HCT116 (cell line): ENCODE results near the gene DPF1. TPM values are rescaled to one million over a fixed set of nuclear protein-coding genes. Genes with fewer than 3 reads are reported as not detected.
"Not testable (repeated sequence)": the region's sequence is repeated elsewhere in the genome, so short reads cannot be mapped to it uniquely, and the experiment has no call there.

Experiments
- ATAC-seq: fragments of 200-7000 bp; cut with Tn5 transposase; 2 replicates; pipeline ENCODE4 v1.9.1; 2020; ENCODE audit warnings: mild to moderate bottlenecking, moderate library complexity
- BruUV-seq: library from RNA; stranded (reverse); fragments of 400-500 nt; replicated peaks from 2 replicates; lab custom pipeline; 2021; lab: Mats Ljungman, UMichigan
- CTCF ChIA-PET: fragments of 300-600 bp; sonication (Branson Sonifier 250); formaldehyde crosslinking; loops from one replicate; lab custom pipeline; 2021; ENCODE audit warnings: antibody characterized with exemption; lab: Charles Lee
- POLR2A ChIA-PET: fragments of 300-600, 350-600 bp; sonication (Branson Sonifier 250); formaldehyde crosslinking; loops from one replicate; lab custom pipeline; 2021; ENCODE audit warnings: antibody characterized with exemption; lab: Charles Lee
- RAD21 ChIA-PET, 2 experiments: fragments of 300-600 bp; sonication (Branson Sonifier 250); formaldehyde crosslinking; loops; one replicate each; lab custom pipeline; 2023; ENCODE audit warnings: low total read pairs in 2 of 2; ENCODE audit not compliant: uncharacterized antibody in 2 of 2, unreplicated experiment in 2 of 2, low non-redundant PET in 1 of 2; lab: Charles Lee
- DNase-seq: peaks from one replicate; pipeline ENCODE4 v3.0.0-alpha.2; 2010; ENCODE audit warnings: low read depth, low spot score
- H2AFZ ChIP-seq: fragments of 200-600 bp; shearing (Covaris generic), sonication (generic); 2 replicates; pipeline ENCODE4 v1.6.1; 2017; ENCODE audit warnings: low read depth, mixed run types, mixed read lengths, antibody characterized with exemption, low read length; ENCODE audit not compliant: poor library complexity, severe bottlenecking
- H3K27ac ChIP-seq: 2 replicates; pipeline ENCODE4 v1.5.1; 2012; ENCODE audit warnings: low read depth, low read length
- H3K27me3 ChIP-seq: fragments of 200-600 bp; sonication (generic); 2 replicates; pipeline ENCODE4 v1.6.1; 2016; ENCODE audit warnings: mixed run types, low read length, mixed read lengths; ENCODE audit not compliant: insufficient read depth
- H3K36me3 ChIP-seq, 2 experiments: fragments of 200-500 bp in 1 of 2; fragments of 200-600 bp in 1 of 2; sonication (Bioruptor generic) in 1 of 2; sonication (generic) in 1 of 2; 2 replicates each; pipeline versions ENCODE4 v1.5.1 to v1.6.1; 2014 to 2016; ENCODE audit warnings: low read length in 2 of 2, inconsistent platforms in 1 of 2, mixed read lengths in 1 of 2, mixed run types in 1 of 2; ENCODE audit not compliant: insufficient read depth in 2 of 2, control insufficient read depth in 1 of 2
- H3K4me1 ChIP-seq, 2 experiments: fragments of 200-600 bp in 1 of 2; sonication (generic) in 1 of 2; 2 replicates each; pipeline versions ENCODE4 v1.5.1 to v1.6.1; 2012 to 2017; ENCODE audit warnings: low read length in 2 of 2, inconsistent platforms in 1 of 2, mild to moderate bottlenecking in 1 of 2, mixed read lengths in 1 of 2, mixed run types in 1 of 2, moderate library complexity in 1 of 2; ENCODE audit not compliant: insufficient read depth in 2 of 2, control insufficient read depth in 1 of 2
- H3K4me2 ChIP-seq: fragments of 200-600 bp; sonication (generic); 2 replicates; pipeline ENCODE4 v1.6.1; 2017; ENCODE audit warnings: mixed run types, low read length, mixed read lengths
- H3K4me3 ChIP-seq, 2 experiments: fragments of 200-600 bp in 1 of 2; sonication (generic) in 1 of 2; replicated peaks in 1 of 2; 2 replicates each; pipeline ENCODE4 v1.5.1; 2011 to 2016; ENCODE audit warnings: low read length in 2 of 2, control low read depth in 1 of 2, low read depth in 1 of 2, mild to moderate bottlenecking in 1 of 2, mixed read lengths in 1 of 2, mixed run types in 1 of 2
- H3K79me2 ChIP-seq: fragments of 200-600 bp; sonication (generic); 2 replicates; pipeline ENCODE4 v1.6.1; 2017; ENCODE audit warnings: mild to moderate bottlenecking, mixed run types, low read length, moderate library complexity, mixed read lengths; ENCODE audit not compliant: insufficient read depth
- H3K9ac ChIP-seq: fragments of 200-600 bp; sonication (generic); 2 replicates; pipeline ENCODE4 v1.6.1; 2016; ENCODE audit warnings: low read length, mixed read lengths
- H3K9me2 ChIP-seq: fragments of 200-600 bp; sonication (generic), shearing (Covaris generic); 2 replicates; pipeline ENCODE4 v1.6.1; 2017; ENCODE audit warnings: mixed run types, mild to moderate bottlenecking, moderate library complexity; ENCODE audit not compliant: insufficient read depth
- H3K9me3 ChIP-seq, 2 experiments: fragments of 200-500 bp in 1 of 2; fragments of 200-600 bp in 1 of 2; sonication (Bioruptor generic) in 1 of 2; sonication (generic) in 1 of 2; 2 replicates each; pipeline ENCODE4 v1.6.1; 2014 to 2017; ENCODE audit warnings: low read length in 2 of 2, mixed read lengths in 2 of 2, inconsistent platforms in 1 of 2, low read depth in 1 of 2, mild to moderate bottlenecking in 1 of 2, mixed run types in 1 of 2, moderate library complexity in 1 of 2; ENCODE audit not compliant: control insufficient read depth in 1 of 2, insufficient read depth in 1 of 2
- H4K20me1 ChIP-seq: fragments of 200-600 bp; sonication (generic), shearing (Covaris generic); 2 replicates; pipeline ENCODE4 v1.6.1; 2017; ENCODE audit warnings: mixed run types, mild to moderate bottlenecking, moderate library complexity; ENCODE audit not compliant: insufficient read depth
- CBX3 ChIP-seq: IDR thresholded peaks from 2 replicates; pipeline ENCODE4 v1.6.1; 2012; ENCODE audit warnings: low read depth
- EGR1 ChIP-seq: IDR thresholded peaks from 2 replicates; pipeline ENCODE4 v1.6.1; 2012; ENCODE audit warnings: low read depth
- ELF1 ChIP-seq: IDR thresholded peaks from 2 replicates; pipeline ENCODE4 v1.6.1; 2012; ENCODE audit warnings: low read depth, borderline replicate concordance
- EZH2 ChIP-seq: fragments of 200-600 bp; sonication (generic); IDR thresholded peaks from 2 replicates; pipeline ENCODE4 v1.6.1; 2017; ENCODE audit warnings: antibody characterized with exemption, mixed run types
- FOSL1 ChIP-seq: IDR thresholded peaks from 2 replicates; pipeline ENCODE4 v1.6.1; 2012; ENCODE audit warnings: low read depth
- MAX ChIP-seq: IDR thresholded peaks from 2 replicates; pipeline ENCODE4 v1.6.1; 2012
- POLR2AphosphoS5 ChIP-seq: IDR thresholded peaks from 2 replicates; pipeline ENCODE4 v1.6.1; 2011; ENCODE audit warnings: mild to moderate bottlenecking, low read depth, low read length, moderate library complexity
- TCF7L2 ChIP-seq: IDR thresholded peaks from 2 replicates; pipeline ENCODE4 v1.7.0; 2011; ENCODE audit warnings: borderline replicate concordance, inconsistent platforms; ENCODE audit not compliant: insufficient read depth, insufficient read length; ENCODE audit errors: extremely low read depth
- YY1 ChIP-seq: IDR thresholded peaks from 2 replicates; pipeline ENCODE4 v1.6.1; 2011; ENCODE audit warnings: low read length, low read depth, moderate library complexity, mild to moderate bottlenecking; ENCODE audit not compliant: insufficient replicate concordance; ENCODE audit errors: extremely low read depth
- ZNF274 ChIP-seq: fragments of 200-500 bp; sonication (Bioruptor generic); IDR thresholded peaks from 2 replicates; pipeline ENCODE4 v1.6.1; 2014; ENCODE audit warnings: mild to moderate bottlenecking, low read depth, low read length, inconsistent platforms
- intact Hi-C: fragments of 100-400 bp; cut with micrococcal nuclease; formaldehyde crosslinking; loops from 2 replicates; pipeline ENCODE4 v1.10.0; 2022
- total RNA-seq: library from RNA; stranded (reverse); gene quantifications from one replicate; pipeline ENCODE4 v1.2.1, GENCODE V29; 2021; ENCODE audit not compliant: unreplicated experiment

DPF1 gene
- total RNA-seq, 1 experiment from 2014 or later, result 9.7 TPM

DNA sequence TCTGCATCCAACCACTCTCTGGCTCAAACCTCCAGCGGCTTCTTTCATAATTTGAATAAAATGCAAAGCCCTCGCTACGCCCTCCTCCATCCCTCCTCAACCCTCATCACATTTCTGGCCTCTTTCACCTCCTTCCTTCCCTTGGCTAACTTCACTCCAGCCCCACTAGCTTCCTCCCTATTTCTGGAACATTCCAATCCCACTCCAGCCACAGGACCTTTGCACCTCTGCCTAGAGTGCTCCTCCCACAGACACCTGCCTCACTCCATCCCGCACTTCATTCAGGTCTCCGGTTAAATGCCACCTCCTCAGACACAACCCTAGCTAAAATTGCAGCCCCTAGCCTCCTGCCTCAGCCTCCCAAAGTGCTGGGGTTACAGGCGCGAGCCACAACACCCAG lies 7.9 kb upstream of the DPF1 start:
- CTCF ChIA-PET, result interaction anchor here (1.4 to 2.7 kb wide), 2 partner anchors 170 to 330 kb away, joined by 4 to 10 read pairs; partner anchors contain the start of gene FAM98C
- no peaks in the 10 kb centered on the region for H3K9me3 ChIP-seq
- H3K4me2 ChIP-seq, result no peak overlapping the region
- RAD21 ChIA-PET, result no interaction called here
- no TSS peak for BruUV-seq
- no peak overlapping the region for H3K9ac ChIP-seq
- intact Hi-C loops, result loop anchor here (5.0 kb wide), 1 partner anchor 170 kb away; the partner anchor contains the start of gene FAM98C
- TF ChIP-seq EGR1, result no peak
- no peak for TF ChIP-seq EZH2
- no peak for TF ChIP-seq FOSL1
- TF ChIP-seq YY1, result no peak
- TF ChIP-seq ELF1, result no peak
- TF ChIP-seq MAX, result no peak
- no peak for TF ChIP-seq ZNF274
- no peak for TF ChIP-seq POLR2AphosphoS5
- TF ChIP-seq TCF7L2, result no peak
- no peak for TF ChIP-seq CBX3
- TF ChIP-seq, all 23 proteins: peak for 0
- no peak for DNase-seq
- Histone ChIP-seq H3K9me2 (no peaks in the 10 kb centered on the region), H3K4me1 (peaks cover 4 to 19% of the 10 kb centered on the region in 2 experiments; a peak in 3 of 4 replicates), H3K27me3 (no peaks in the 10 kb centered on the region), H2AFZ (no peak overlapping the region), H3K36me3 (no peaks in the 10 kb centered on the region), H3K27ac (no peak overlapping the region), H3K79me2 (no peaks in the 10 kb centered on the region), H4K20me1 (no peaks in the 10 kb centered on the region), H3K4me3 (no peak overlapping the region)
- POLR2A ChIA-PET, result no interaction called here
- ATAC-seq, result no peak

DNA sequence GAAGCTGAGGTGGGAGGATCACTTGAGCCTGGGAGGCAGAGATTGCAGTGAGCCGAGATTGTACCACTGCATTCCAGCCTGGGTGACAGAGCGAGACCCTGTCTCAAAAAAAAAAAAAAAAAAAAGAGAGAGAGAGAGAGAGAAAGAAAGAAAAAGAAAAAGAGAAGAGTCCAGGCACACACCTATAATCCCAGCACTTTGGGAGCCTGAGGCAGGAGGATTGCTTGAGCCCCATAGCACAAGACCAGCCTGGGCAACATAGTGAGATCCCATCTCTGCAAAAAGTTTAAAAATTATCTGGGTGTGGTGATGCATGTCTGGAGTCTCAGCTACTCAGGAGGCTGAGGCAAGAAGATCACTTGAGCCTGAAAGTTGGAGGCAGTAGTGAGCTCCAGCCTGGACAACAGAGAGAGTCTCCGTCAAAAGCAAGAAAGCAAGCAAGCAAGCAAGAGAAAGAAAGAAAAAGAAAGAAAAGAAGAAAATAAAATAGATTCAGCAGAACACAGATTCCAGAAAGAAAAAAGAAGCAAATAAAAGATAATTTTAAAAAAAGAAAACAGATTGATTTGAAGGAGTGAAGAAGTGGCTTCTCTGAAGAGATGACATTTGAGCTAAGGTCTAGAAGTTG lies 6.6 kb upstream of the DPF1 start:
- H3K9me2 ChIP-seq, H4K20me1 ChIP-seq, H3K4me2 ChIP-seq, DNase-seq, H3K9ac ChIP-seq, H3K27me3 ChIP-seq, H3K4me3 ChIP-seq, RAD21 ChIA-PET, H3K9me3 ChIP-seq, H3K79me2 ChIP-seq, POLR2A ChIA-PET, CTCF ChIA-PET, ATAC-seq, H3K27ac ChIP-seq, BruUV-seq, H2AFZ ChIP-seq, H3K36me3 ChIP-seq: not testable (repeated sequence)
- H3K4me1 ChIP-seq, result peaks cover 7 to 30% of the 10 kb centered on the region in 2 experiments; a peak in 3 of 4 replicates
- intact Hi-C loops, result loop anchor here (5.0 kb wide), 1 partner anchor 172 kb away; the partner anchor contains the start of gene FAM98C
